Type B pancreatic cell (in vitro differentiated cells): ENCODE results near the gene POU2AF1. TPM values are rescaled to one million over a fixed set of nuclear protein-coding genes. Genes with fewer than 3 reads are reported as not detected.

Experiments
- DNase-seq: peaks from one replicate; pipeline ENCODE4 v3.0.0; 2021; ENCODE audit warnings: mixed read lengths; ENCODE audit not compliant: unreplicated experiment; ENCODE audit errors: extremely low spot score
- H3K27ac Mint-ChIP-seq: 2 replicates; pipeline ENCODE4 v1.8.0; 2021; ENCODE audit warnings: mild to moderate bottlenecking, mixed read lengths
- H3K27me3 Mint-ChIP-seq: 2 replicates; pipeline ENCODE4 v1.8.0; 2021; ENCODE audit warnings: mixed read lengths
- H3K36me3 Mint-ChIP-seq: 2 replicates; pipeline ENCODE4 v1.8.0; 2021; ENCODE audit warnings: mixed read lengths
- H3K4me1 Mint-ChIP-seq: one replicate; pipeline ENCODE4 v1.8.0; 2021; ENCODE audit warnings: mixed read lengths; ENCODE audit not compliant: unreplicated experiment
- H3K4me3 Mint-ChIP-seq: 2 replicates; pipeline ENCODE4 v1.8.0; 2021; ENCODE audit warnings: mild to moderate bottlenecking, mixed read lengths
- H3K9me3 Mint-ChIP-seq: 2 replicates; pipeline ENCODE4 v1.8.0; 2021; ENCODE audit warnings: mixed read lengths
- total RNA-seq: library from RNA; stranded (reverse); gene quantifications from 2 replicates; pipeline ENCODE4 v1.2.1, GENCODE V29; 2021; ENCODE audit warnings: low replicate concordance
- TF ChIP-seq, protein P1 (sequence below): fragments of 200-600 bp; sonication (generic); conservative IDR thresholded peaks from 2 replicates; pipeline ENCODE4 v1.5.0; 2021; ENCODE audit warnings: antibody characterized with exemption, mild to moderate bottlenecking

The POU2AF1 gene
- total RNA-seq, 1 donor from 2014 or later: 0.24 TPM

DNA sequence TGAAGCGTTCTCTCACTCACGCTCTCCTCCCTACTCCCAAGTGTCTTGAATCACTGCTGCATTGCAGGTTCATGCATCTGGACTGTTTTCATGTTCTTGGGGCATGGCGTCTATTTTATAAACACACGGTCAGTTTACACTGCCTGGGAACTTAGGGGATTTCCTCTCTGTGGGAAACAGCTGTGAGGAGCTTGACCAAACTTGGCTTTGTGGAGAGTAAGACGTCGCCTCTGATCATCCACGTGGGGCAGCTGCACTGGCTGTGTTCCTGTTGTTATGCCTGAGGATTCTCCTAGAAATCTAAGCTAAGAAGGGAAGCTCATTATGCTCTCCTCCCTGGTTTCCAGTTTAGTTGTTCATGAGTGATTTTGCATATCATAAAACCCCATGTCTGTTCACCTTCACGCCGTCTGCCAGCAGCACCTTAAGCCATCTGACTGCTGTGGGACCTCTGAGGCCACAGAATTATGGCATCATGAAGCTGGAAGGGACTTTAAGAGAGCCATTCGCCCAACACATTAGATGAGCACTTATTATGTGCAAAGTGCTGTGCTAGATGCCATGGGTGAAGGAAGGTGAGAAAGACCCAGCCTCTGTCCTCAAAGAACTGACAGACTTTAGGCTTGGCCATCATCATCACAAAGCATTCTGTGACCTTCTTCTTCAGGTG, 38.8 kb upstream of the POU2AF1 start:
- TF ChIP-seq, protein P1, sequence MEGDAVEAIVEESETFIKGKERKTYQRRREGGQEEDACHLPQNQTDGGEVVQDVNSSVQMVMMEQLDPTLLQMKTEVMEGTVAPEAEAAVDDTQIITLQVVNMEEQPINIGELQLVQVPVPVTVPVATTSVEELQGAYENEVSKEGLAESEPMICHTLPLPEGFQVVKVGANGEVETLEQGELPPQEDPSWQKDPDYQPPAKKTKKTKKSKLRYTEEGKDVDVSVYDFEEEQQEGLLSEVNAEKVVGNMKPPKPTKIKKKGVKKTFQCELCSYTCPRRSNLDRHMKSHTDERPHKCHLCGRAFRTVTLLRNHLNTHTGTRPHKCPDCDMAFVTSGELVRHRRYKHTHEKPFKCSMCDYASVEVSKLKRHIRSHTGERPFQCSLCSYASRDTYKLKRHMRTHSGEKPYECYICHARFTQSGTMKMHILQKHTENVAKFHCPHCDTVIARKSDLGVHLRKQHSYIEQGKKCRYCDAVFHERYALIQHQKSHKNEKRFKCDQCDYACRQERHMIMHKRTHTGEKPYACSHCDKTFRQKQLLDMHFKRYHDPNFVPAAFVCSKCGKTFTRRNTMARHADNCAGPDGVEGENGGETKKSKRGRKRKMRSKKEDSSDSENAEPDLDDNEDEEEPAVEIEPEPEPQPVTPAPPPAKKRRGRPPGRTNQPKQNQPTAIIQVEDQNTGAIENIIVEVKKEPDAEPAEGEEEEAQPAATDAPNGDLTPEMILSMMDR: no peak
- peaks cover 18% of the 10 kb centered on the region for H3K4me1 Mint-ChIP-seq
- H3K27me3 Mint-ChIP-seq: no peaks in the 10 kb centered on the region
- H3K9me3 Mint-ChIP-seq: no peaks in the 10 kb centered on the region
- no peaks in the 10 kb centered on the region for H3K36me3 Mint-ChIP-seq
- no peak for DNase-seq
- H3K4me3 Mint-ChIP-seq: no peak overlapping the region
- no peak overlapping the region for H3K27ac Mint-ChIP-seq

DNA sequence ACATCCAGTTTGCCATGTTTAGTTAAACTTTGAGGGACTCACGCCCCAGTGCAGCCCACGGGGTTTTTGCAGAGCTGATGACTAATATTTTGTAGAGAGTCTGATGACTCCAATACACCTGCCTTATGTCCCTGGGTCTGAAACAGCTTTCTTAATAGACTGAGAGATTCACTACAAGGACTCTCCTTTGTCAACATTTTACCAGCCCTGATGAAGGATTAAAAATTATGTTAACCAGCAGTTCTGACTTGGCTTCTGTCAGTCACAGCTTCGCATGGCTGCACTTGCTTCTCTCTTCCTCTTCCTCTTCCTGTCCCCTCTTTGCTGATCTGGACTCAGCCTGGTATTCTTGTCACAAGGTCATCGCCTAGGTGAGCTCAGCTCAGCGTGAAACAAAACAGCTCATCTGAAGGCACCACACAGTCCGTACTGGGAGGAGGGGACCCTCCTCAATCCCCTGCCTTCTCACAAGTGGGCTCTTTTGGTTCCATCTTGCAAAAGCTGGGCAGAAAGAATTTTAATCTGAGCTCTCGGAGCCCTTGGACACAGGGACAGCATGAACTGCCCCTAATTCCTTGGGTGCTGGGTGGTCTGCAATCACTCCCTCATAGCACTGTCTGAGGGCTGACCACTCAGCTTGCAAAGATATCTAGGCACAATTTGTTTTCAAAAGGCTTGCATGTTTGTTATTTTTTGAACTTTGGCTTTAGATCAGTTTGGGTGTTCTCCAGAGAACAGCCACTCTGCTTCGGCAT, 38.1 kb upstream of the POU2AF1 start:
- no peak for DNase-seq
- Mint-ChIP-seq H3K27ac (no peak overlapping the region), H3K27me3 (peaks cover 3% of the 10 kb centered on the region), H3K9me3 (no peaks in the 10 kb centered on the region), H3K36me3 (no peaks in the 10 kb centered on the region), H3K4me3 (no peak overlapping the region), H3K4me1 (peaks cover 18% of the 10 kb centered on the region)
- TF ChIP-seq, protein P1: no peak

DNA sequence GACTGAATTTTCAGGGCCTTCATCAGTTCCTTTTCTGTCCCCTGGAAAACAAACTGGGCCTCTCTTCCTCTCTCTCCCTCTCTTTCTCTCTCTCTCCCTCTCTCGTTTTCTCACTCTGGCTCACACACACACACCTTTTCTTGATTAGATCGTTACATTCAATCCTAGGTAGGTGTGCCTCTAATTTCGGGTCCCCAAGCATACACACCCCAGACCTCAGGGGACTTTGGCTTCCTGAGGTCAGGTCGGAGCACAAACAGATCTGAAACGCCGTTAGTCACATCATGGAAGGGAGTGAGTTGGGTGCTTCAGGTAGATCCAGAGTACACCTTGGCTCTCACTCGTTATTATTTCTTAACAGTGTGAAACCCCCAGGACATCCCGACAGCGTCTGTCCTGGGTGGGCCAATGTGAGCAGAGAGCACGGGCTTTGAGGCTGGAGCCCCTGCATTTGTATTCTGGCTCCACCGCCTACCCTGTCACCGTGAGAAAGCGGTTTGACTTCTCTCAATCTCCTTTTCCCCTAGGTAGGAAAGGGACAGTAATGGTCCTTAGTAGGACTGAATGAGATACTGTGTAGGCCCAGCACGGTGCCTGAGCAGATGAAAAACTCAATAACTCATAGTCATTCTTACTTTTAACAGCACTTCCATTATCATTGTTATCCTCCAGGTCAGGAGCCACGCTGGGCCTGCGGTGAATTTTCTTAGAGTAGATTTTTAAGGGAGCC, 37.3 kb upstream of the POU2AF1 start:
- Mint-ChIP-seq H3K36me3 (no peaks in the 10 kb centered on the region), H3K27ac (no peak overlapping the region), H3K9me3 (no peaks in the 10 kb centered on the region), H3K27me3 (peaks cover 3% of the 10 kb centered on the region), H3K4me1 (peaks cover 18% of the 10 kb centered on the region), H3K4me3 (no peak overlapping the region)
- no peak for DNase-seq
- TF ChIP-seq, protein P1: no peak

DNA sequence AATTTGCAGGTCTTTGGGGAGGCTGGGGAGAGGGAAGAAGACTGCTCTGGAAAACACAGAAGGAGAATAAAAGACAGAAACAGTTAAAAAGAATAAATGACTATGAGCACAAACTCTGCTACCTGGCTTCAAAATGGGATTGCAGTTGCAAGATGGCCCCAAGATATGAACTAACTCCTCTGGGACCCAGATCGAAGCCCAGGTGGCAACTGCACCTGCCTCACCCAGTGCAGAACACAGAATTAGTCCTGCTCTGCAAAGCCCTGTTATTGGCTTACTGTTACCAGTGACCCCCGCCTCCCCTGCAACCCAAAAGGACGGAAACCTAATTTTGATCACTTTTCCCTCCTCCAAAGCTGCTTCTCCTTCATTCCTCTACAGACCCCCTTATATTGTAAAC, 35.9 kb upstream of the POU2AF1 start:
- Mint-ChIP-seq H3K36me3 (no peaks in the 10 kb centered on the region), H3K4me1 (peaks cover 18% of the 10 kb centered on the region), H3K27ac (no peak overlapping the region), H3K27me3 (peaks cover 3% of the 10 kb centered on the region), H3K4me3 (no peak overlapping the region), H3K9me3 (no peaks in the 10 kb centered on the region)
- DNase-seq: no peak
- TF ChIP-seq, protein P1: no peak

DNA sequence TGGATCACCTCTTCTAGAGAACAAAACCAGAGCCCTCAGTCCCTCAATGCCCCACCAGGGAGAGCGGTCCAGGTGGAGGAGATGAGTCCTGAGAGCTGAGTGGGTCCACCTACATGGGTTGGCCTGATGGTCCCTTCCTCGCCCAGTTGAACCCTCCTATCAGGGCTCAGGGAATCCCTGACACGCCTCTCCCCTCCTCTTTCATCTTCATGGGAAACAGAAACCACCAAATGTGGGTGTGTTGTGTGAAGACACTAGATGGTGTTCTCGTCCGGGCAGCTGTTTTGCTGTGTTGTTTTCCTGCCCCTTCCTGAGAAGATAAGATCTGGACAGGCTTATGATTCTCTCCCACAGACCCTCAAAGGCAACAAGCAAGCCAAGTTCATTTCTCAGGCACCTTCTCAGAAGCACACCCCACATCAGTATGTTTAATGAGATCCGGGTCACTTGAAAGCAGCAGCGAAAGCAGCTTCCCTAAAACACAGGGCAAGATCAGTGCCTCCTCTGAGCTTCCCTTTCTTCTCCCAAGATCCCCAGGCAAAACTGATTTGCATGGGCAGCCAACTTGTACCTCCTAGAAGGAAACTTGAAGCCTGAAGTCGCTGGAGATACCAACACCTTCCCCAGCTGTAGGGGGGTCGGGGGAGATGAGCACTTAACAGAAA, 35.3 kb upstream of the POU2AF1 start:
- Mint-ChIP-seq H3K36me3 (no peaks in the 10 kb centered on the region), H3K4me1 (peaks cover 18% of the 10 kb centered on the region), H3K27me3 (peaks cover 3% of the 10 kb centered on the region), H3K27ac (no peak overlapping the region), H3K4me3 (no peak overlapping the region), H3K9me3 (no peaks in the 10 kb centered on the region)
- DNase-seq: no peak
- TF ChIP-seq, protein P1: no peak
